Measurements from ENCODE around the gene MED10. TPM values are rescaled to one million over a fixed set of nuclear protein-coding genes. Genes with fewer than 3 reads are reported as not detected.

The MED10 gene
- total RNA-seq, 2 donors from 2014 or later, result 19.7 to 45.3 TPM

GRCh38 chr5:6410421-6410820, 32.1 kb upstream of the MED10 start:
- intact Hi-C loops (cut with DNase I), result no loop called here
- Histone ChIP-seq H3K27ac (no peak overlapping the region), H3K4me3 (no peak overlapping the region), H3K36me3 (no peaks in the 10 kb centered on the region), H3K4me1 (replicated peaks) (no peaks in the 10 kb centered on the region), H3K9me3 (no peaks in the 10 kb centered on the region), H3K27me3 (replicated peaks; ENCODE audit: insufficient read depth) (no peaks in the 10 kb centered on the region)
- 88% methylated on average over 9 of the region's 9 CpGs for WGBS
- TF ChIP-seq CTCF (IDR thresholded peaks at IDR 0.05) (no peak), POLR2AphosphoS5 (IDR thresholded peaks at IDR 0.05) (no peak), POLR2A (IDR thresholded peaks at IDR 0.05) (no peak)
- no peak for DNase-seq (ENCODE audit: low spot score)

- DNase-seq (ENCODE audit: low spot score), result no peak
- WGBS, result 90% methylated on average over 8 of the region's 8 CpGs
- no peak overlapping the region for H3K27ac ChIP-seq
- intact Hi-C loops (cut with DNase I), result no loop called here
- no peaks in the 10 kb centered on the region for H3K36me3 ChIP-seq
- H3K4me1 ChIP-seq (replicated peaks), result no peaks in the 10 kb centered on the region
- H3K4me3 ChIP-seq, result no peak overlapping the region
- TF ChIP-seq CTCF (IDR thresholded peaks at IDR 0.05) (no peak), POLR2AphosphoS5 (IDR thresholded peaks at IDR 0.05) (no peak), POLR2A (IDR thresholded peaks at IDR 0.05) (no peak)
- H3K9me3 ChIP-seq, result no peaks in the 10 kb centered on the region
- H3K27me3 ChIP-seq (replicated peaks; ENCODE audit: insufficient read depth), result no peaks in the 10 kb centered on the region
Measured at GRCh38 chr5:6408627-6409446, 30.5 kb upstream of the MED10 start.

GRCh38 chr5:6408260-6408596, 29.9 kb upstream of the MED10 start:
- WGBS, result 87% methylated on average over 5 of the region's 5 CpGs

GRCh38 chr5:6407558-6408259, 29.4 kb upstream of the MED10 start:
- TF ChIP-seq POLR2A (IDR thresholded peaks at IDR 0.05) (no peak), CTCF (IDR thresholded peaks at IDR 0.05) (no peak), POLR2AphosphoS5 (IDR thresholded peaks at IDR 0.05) (no peak)
- intact Hi-C loops (cut with DNase I), result no loop called here
- H3K9me3 ChIP-seq, result no peaks in the 10 kb centered on the region
- no peak overlapping the region for H3K4me3 ChIP-seq
- H3K36me3 ChIP-seq, result no peaks in the 10 kb centered on the region
- no peaks in the 10 kb centered on the region for H3K27me3 ChIP-seq (replicated peaks; ENCODE audit: insufficient read depth)
- H3K4me1 ChIP-seq (replicated peaks), result no peaks in the 10 kb centered on the region
- 64% methylated on average over 6 of the region's 6 CpGs for WGBS
- H3K27ac ChIP-seq, result no peak overlapping the region
- no peak for DNase-seq (ENCODE audit: low spot score)

More at GRCh38 chr5:6408260-6408596, 29.9 kb upstream of the MED10 start:
- Histone ChIP-seq H3K27ac (no peak overlapping the region), H3K4me3 (no peak overlapping the region), H3K36me3 (no peaks in the 10 kb centered on the region), H3K27me3 (replicated peaks; ENCODE audit: insufficient read depth) (no peaks in the 10 kb centered on the region), H3K9me3 (no peaks in the 10 kb centered on the region), H3K4me1 (replicated peaks) (no peaks in the 10 kb centered on the region)
- DNase-seq (ENCODE audit: low spot score), result no peak
- intact Hi-C loops (cut with DNase I), result no loop called here
- TF ChIP-seq POLR2A (IDR thresholded peaks at IDR 0.05) (no peak), CTCF (IDR thresholded peaks at IDR 0.05) (no peak), POLR2AphosphoS5 (IDR thresholded peaks at IDR 0.05) (no peak)
